Fibroblast of lung (primary cell): ENCODE data around the gene SIK3. TPM values are rescaled to one million over a fixed set of nuclear protein-coding genes. Genes with fewer than 3 reads are reported as not detected.

ENCODE experiments used
- DNase-seq, 2 donors: peaks; one replicate each; pipeline versions ENCODE4 v3.0.0 to v3.0.0-alpha.2; 2010; ENCODE audit warnings: low read depth in 2 of 2
- H2AFZ ChIP-seq: 2 replicates; pipeline ENCODE4 v1.5.1; 2012; ENCODE audit warnings: low read length, control low read depth, inconsistent platforms
- H3K27ac ChIP-seq: 2 replicates; pipeline ENCODE4 v1.5.1; 2011; ENCODE audit warnings: low read length, control low read depth; ENCODE audit not compliant: insufficient read depth
- H3K27me3 ChIP-seq: 2 replicates; pipeline ENCODE4 v1.5.1; 2011; ENCODE audit warnings: mild to moderate bottlenecking, low read length; ENCODE audit not compliant: control insufficient read depth, insufficient read depth
- H3K36me3 ChIP-seq: 2 replicates; pipeline ENCODE4 v1.5.1; 2011; ENCODE audit warnings: low read length; ENCODE audit not compliant: control insufficient read depth, insufficient read depth
- H3K4me1 ChIP-seq: 2 replicates; pipeline ENCODE4 v1.5.1; 2011; ENCODE audit warnings: low read length; ENCODE audit not compliant: control insufficient read depth, insufficient read depth; ENCODE audit errors: extremely low read depth
- H3K4me2 ChIP-seq: 2 replicates; pipeline ENCODE4 v1.5.1; 2011; ENCODE audit warnings: low read length, control low read depth; ENCODE audit not compliant: insufficient read depth; ENCODE audit errors: extremely low read depth
- H3K4me3 ChIP-seq, 4 experiments: fragments of 200-600 bp in 1 of 4; sonication (generic) in 1 of 4; replicated peaks in 1 of 4; 2 replicates each; pipeline ENCODE4 v1.5.1; 2011 to 2016; ENCODE audit warnings: low read length in 4 of 4, low read depth in 3 of 4, mild to moderate bottlenecking in 3 of 4, control low read depth in 2 of 4, inconsistent platforms in 1 of 4, mixed read lengths in 1 of 4; ENCODE audit not compliant: insufficient read depth in 1 of 4; ENCODE audit errors: control extremely low read depth in 1 of 4
- H3K79me2 ChIP-seq: 2 replicates; pipeline ENCODE4 v1.5.1; 2012; ENCODE audit warnings: mild to moderate bottlenecking, low read length, inconsistent platforms; ENCODE audit not compliant: control insufficient read depth, insufficient read depth
- H3K9ac ChIP-seq: 2 replicates; pipeline ENCODE4 v1.5.1; 2011; ENCODE audit warnings: mild to moderate bottlenecking, low read length, control low read depth; ENCODE audit not compliant: insufficient read depth
- H3K9me3 ChIP-seq: 2 replicates; pipeline ENCODE4 v1.5.1; 2012; ENCODE audit warnings: low read depth, low read length; ENCODE audit not compliant: control insufficient read depth, insufficient read depth
- H4K20me1 ChIP-seq: 2 replicates; pipeline ENCODE4 v1.5.1; 2011; ENCODE audit warnings: low read length; ENCODE audit not compliant: control insufficient read depth, insufficient read depth; ENCODE audit errors: extremely low read depth
- CTCF ChIP-seq, 2 donors: IDR thresholded peaks in 1 of 2; conservative IDR thresholded peaks in 1 of 2; 1 replicate in 1 of 2; 2 replicates in 1 of 2; pipeline ENCODE4 v1.5.1; 2011 to 2012; ENCODE audit warnings: low read length in 2 of 2, control low read depth in 1 of 2, inconsistent platforms in 1 of 2, low read depth in 1 of 2, mild to moderate bottlenecking in 1 of 2
- EZH2 ChIP-seq: IDR thresholded peaks from 2 replicates; pipeline ENCODE4 v1.5.1; 2012; ENCODE audit warnings: low read length, control low read depth, mild to moderate bottlenecking; ENCODE audit errors: missing control alignments
- polyA plus RNA-seq, 2 donors: library from polyadenylated mRNA; depleted of rRNA in 1 of 2; stranded (reverse) in 1 of 2; unstranded in 1 of 2; fragments of >200 nt; gene quantifications; 2 replicates each; pipeline ENCODE4 v1.2.1, GENCODE V29; 2011 to 2012; ENCODE audit warnings: missing spikeins in 1 of 2
- total RNA-seq: library from RNA; depleted of rRNA; stranded (reverse); fragments of >200 nt; gene quantifications from 2 replicates; pipeline ENCODE4 v1.2.1, GENCODE V29; 2014

The SIK3 gene
- total and polyA plus RNA-seq, 2 donors (not counting 1 experiment from before 2014, with no cell fraction given): 7.1 to 22.8 TPM

GRCh38 chr11:117023178-117023577 lies 75.0 kb downstream of the SIK3 start:
- Histone ChIP-seq H3K4me1 (peaks cover 11% of the 10 kb centered on the region), H3K79me2 (peaks cover 13% of the 10 kb centered on the region), H3K27ac (no peak overlapping the region), H3K9me3 (no peaks in the 10 kb centered on the region), H2AFZ (no peak overlapping the region), H3K36me3 (no peaks in the 10 kb centered on the region), H3K9ac (no peak overlapping the region), H4K20me1 (no peaks in the 10 kb centered on the region), H3K4me2 (no peak overlapping the region), H3K4me3 (no peak overlapping the region), H3K27me3 (no peaks in the 10 kb centered on the region)
- TF ChIP-seq EZH2 (no peak), CTCF (conservative IDR thresholded peaks at IDR 0.05 in 1 of 2, IDR thresholded peaks at IDR 0.05 in 1 of 2; ENCODE audit: low read depth in 1 of 2, low read length in 2 of 2) (no peak)
- DNase-seq: no peak

GRCh38 chr11:117022526-117022925 lies 75.7 kb downstream of the SIK3 start:
- no peaks in the 10 kb centered on the region for H4K20me1 ChIP-seq
- H3K79me2 ChIP-seq: peaks cover 15% of the 10 kb centered on the region
- DNase-seq: no peak

GRCh38 chr11:117020869-117021564 lies 77.2 kb downstream of the SIK3 start:
- no peaks in the 10 kb centered on the region for H4K20me1 ChIP-seq

More at GRCh38 chr11:117022526-117022925, 75.7 kb downstream of the SIK3 start:
- no peaks in the 10 kb centered on the region for H3K9me3 ChIP-seq
- peaks cover 11% of the 10 kb centered on the region for H3K4me1 ChIP-seq
- TF ChIP-seq EZH2 (no peak), CTCF (conservative IDR thresholded peaks at IDR 0.05 in 1 of 2, IDR thresholded peaks at IDR 0.05 in 1 of 2; ENCODE audit: low read depth in 1 of 2, low read length in 2 of 2) (no peak)
- H3K4me3 ChIP-seq: no peak overlapping the region
- no peak overlapping the region for H2AFZ ChIP-seq
- no peaks in the 10 kb centered on the region for H3K27me3 ChIP-seq
- H3K9ac ChIP-seq: no peak overlapping the region
- H3K4me2 ChIP-seq: no peak overlapping the region
- H3K36me3 ChIP-seq: no peaks in the 10 kb centered on the region
- H3K27ac ChIP-seq: no peak overlapping the region

More at GRCh38 chr11:117020869-117021564, 77.2 kb downstream of the SIK3 start:
- H2AFZ ChIP-seq: no peak overlapping the region
- DNase-seq: no peak
- no peak overlapping the region for H3K4me3 ChIP-seq
- no peak overlapping the region for H3K9ac ChIP-seq
- H3K4me1 ChIP-seq: peaks cover 2% of the 10 kb centered on the region
- no peaks in the 10 kb centered on the region for H3K9me3 ChIP-seq
- no peaks in the 10 kb centered on the region for H3K36me3 ChIP-seq
- TF ChIP-seq EZH2: no peak
- TF ChIP-seq CTCF (conservative IDR thresholded peaks at IDR 0.05 in 1 of 2, IDR thresholded peaks at IDR 0.05 in 1 of 2; ENCODE audit: low read depth in 1 of 2, low read length in 2 of 2): no peak
- no peaks in the 10 kb centered on the region for H3K27me3 ChIP-seq
- H3K79me2 ChIP-seq: peaks cover 13% of the 10 kb centered on the region
- no peak overlapping the region for H3K27ac ChIP-seq
- no peak overlapping the region for H3K4me2 ChIP-seq
